NCI-H2107 (cell line): ENCODE measurements around the gene ZBTB47.

ENCODE experiments used
- DNase-seq: peaks from one replicate; lab custom pipeline; 2025; lab: John Stamatoyannopoulos, UW

The ZBTB47 gene

DNA sequence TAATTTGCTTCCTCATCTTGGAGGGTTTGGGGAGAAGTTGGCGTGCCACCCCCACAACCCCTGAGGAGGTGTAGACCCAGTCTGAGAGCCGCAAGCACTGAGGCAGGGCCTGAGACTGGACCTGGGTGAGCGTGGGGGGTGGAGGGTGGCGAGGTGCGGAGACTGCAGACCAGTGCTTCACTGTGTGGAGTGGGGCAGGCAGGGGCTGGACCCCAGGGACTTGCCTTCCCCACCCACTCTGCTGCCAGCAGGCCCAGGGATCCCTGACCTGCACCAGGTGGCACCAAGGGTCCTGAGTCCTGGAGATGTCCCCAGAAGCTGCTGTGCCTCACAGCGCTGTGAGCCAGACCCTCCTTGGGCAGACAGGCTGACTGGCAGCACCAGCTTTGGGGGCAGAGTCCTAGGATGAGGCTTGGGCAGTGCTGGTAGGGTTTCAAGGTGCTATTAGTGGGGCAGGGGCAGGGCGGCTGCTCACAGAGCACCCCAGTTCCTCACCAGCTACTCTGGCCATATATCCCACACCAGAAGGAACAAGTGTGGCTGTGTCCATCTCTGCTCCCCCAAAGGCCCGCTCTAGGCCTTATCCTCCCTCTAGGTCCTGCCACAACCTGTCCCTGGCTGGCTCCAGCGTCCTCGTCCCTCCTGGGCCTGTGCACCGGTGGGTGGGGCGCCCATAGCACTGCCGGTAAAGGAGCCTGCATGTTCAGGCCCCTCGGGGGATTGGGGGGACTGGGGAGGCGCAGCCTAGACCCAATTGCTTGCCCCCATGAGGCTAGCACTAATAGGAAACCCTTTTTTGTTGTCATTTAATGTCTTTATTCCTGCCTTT lies 11.8 kb downstream of the ZBTB47 start:
- DNase-seq: no peak

DNA sequence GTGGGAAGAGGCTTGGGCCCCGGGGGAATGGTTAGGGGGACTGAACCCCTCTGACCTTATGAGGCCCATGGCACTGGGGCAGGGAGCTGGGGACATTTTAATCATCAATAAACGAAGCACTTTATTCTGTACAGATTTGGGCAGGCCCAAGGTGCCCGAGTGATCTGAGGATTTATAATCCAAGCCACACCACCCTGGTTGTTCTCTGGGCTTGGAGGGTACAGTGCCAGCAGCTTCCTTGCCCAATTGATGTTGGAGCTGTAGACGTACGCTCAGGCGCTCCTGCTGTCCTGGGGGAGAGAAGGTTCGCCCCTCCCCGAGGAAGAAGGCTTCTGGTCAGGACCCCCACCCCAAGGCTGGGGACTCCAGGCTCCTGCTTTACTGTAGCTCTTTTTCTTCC lies 12.5 kb downstream of the ZBTB47 start:
- no peak for DNase-seq

DNA sequence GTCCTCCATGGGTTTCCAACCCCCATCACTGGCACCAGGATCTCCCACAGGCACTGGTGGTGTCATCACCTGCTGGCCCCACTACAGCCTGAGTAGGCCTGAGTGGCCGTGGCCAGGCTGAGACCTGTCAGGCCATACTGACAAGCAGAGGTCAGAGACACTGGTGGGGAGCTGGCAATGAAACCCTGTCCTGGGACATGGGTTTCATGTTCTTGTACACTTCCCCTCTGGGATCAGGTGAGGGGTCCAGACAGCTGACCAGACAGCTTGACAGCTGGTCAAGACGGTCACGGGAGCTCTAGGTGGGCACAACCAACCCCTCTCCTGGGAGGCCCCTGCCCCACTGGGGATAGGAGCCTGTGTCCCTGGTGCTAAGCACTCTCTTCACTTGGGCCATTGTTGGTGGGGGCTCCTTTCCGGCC lies 13.1 kb downstream of the ZBTB47 start:
- no peak for DNase-seq

DNA sequence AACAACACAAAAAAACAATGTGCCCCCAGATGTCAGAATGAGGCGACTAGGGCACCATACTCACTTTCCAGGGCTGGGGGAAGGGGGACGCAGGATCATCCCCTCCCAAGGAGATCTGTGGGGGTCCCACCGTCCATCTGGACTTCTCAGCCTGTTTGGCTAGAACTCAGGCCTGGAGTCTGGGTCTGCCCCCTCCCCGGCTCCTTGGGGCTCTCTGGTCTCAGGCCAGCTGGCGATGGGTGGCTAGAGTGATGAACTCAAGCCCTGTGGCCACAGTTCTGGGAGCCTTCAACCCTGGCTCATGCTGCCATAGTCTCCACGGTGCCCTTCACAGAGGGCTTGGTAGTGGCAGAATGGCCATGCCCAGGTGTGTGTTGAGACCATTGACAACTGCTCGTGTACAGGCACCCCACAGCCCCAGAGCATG lies 13.6 kb downstream of the ZBTB47 start:
- DNase-seq: no peak

DNA sequence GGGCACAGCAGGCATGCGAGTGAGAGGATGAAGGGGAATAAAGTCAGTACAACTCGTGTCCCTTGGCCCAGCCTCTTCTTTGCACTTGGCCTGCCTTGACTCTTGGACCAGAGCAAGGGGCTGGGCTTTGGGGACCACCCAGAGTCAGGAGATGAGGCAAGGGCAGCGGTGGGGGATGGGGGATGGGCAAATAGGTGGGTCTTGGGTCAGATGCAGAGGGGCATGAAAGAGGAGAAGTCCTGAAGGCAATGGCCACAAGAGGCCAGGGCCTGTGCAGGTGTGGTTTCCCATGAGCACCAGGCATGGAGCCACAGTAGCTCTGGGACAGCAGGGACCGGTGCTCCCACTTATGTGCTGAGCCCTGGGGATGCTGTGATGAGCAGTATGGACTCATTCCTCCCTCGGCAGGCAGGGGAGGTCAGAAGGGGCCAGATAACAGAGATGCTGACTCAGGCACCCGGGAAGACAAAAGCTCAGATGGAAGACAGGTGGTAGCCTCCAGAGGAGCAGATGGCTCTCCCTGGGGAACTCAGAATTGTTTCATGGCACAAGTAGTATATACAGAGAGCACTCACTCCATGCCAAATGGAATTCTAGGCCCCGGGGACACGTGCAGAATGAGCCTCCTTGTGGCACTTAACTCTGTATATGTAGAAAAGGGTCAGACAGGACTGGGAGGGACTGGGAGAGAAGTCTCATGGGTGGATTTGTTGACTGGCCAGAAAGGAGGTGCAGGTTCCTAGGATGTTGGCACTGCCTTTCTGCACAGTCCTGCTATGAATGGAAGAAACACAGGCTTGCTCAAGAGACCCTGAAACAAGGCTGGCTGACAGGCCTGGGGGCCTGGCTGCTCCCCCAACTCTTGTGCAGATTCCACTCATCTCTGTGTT lies 14.3 kb downstream of the ZBTB47 start:
- no peak for DNase-seq

DNA sequence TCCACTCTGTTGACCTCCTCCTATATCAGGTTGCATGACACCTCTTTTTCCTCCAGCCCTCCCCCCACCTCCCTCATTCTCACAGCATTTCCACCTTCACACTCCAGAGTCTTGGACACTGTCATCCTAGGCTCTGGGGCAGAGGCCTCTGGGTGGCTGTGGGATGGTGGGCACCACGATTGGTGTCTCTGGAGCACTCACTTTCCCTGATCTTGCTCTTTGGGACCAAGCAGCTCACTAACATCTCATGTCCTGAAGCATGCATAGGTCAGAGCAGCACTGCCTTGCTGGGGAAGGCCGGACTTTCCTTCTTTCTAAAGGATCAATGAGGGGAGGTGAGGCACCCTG lies 14.9 kb downstream of the ZBTB47 start:
- no peak for DNase-seq

DNA sequence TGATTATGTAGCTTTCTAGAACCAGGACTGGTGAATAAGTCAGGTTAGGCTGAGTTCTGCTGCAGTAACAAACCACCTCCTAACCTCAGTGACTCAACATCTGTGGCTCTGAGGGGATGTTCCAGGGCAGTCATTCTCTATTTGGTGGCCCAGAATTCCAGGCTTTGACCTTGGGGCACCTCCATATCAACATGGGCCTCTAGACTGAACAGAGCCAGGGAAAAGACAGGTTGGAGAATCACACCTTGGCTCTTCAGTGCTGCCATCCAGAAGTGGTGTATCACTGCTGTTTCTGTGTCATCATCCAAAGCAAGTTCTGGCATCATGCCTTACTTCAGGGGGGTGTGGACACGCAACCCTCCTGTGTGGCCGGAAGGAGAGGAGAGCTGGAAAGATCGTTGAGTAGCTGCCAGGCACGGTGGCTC lies 15.3 kb downstream of the ZBTB47 start:
- DNase-seq: no peak

DNA sequence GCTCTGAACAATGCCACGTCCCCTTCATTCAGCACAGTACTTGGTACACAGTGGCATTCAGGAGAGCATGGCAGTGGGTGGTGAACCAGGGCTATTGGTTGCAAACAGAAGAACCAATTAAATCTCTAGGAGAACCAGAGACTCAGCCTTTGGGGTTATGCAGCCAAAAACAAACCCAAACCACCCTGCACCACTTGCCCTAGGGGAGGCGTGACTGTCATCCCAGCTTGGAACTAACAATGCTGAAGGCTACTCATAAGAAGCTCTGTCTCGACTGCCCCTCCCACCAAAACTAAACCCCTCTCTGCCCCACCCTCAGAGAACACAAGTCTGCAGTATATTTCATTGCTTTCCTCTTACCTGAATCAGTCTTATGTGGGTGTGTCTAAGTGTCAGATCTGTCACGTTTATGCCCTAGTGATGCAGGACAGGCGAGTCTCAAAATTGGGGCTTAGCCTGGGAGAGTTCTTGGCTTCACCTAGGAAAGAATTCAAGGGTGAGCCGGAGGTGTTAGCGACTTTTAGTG lies 16.6 kb downstream of the ZBTB47 start:
- no peak for DNase-seq

DNA sequence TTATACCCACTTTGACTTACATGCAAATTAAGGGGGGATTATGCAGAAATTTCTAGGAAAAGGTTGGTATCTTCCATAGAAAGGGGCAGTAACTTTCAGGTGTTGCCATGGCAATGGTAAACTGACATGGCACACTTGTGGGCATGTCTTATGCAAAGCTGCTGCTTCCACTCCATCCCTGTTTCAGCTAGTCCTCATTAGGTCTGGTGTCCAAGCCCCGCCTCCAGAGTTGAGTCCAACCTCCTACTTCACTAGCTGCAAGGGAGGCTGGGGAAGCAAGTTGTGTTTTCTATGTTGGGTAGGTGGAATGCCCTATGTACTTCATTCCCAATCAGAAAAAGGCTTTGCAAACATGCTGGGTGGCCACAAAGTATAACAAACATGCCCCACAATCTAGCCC lies 17.2 kb downstream of the ZBTB47 start:
- no peak for DNase-seq

DNA sequence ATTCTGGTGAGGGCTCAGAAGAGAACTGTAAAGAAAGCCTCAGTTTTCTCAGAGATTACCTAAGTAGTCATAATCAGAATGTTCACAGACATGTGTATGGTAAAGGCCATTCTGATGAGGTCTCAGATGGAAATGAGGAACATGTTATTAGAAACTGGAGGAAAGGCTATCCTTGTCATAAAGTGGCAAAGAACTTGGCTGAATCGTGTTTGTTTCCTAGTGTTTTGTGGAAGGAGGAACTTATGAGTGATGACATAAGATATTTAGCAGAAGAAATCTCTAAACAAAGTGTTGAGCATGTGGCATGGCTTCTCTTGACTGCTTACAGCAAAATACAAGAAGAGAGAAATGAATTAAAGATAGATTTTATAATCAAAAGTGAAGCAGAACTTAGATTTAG lies 19.0 kb downstream of the ZBTB47 start:
- DNase-seq: no peak

DNA sequence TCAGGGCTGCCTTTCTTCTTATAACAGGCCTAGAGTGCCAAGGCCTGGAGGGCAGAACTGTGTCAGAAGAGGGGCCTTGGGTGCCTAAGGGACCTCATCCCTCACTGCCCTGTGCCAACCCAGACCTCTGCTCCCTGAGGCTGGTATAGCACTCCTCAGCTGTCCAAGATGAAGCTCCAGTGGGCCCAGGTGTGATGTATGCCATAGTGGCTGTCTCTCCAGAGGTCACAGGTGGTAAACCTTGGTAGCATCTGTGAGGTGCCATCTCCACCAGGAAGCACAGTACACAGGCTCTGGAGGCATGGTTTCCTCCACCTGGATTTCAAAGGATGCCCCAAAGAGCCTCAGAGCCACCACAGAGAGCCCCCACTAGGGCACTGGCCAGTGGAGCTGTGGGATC lies 19.6 kb downstream of the ZBTB47 start:
- no peak for DNase-seq

DNA sequence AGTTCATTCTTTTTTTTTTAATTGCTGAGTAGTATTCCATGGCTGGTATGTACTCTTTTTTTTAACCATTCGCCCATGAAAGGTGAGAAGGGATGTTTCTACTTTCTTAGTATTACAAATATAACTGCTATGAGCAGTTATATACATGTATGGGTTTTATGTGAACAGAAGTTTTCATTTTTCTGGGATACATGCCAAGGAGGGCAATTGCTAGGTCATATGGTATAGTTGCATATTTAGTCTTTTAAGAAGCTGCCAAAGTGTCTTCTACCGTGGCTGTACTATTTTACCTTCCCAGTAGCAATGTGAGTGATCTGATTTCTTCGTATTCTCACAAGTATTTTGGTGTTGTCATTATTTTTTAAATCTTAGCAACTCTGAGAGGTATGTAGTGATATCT lies 20.6 kb downstream of the ZBTB47 start:
- DNase-seq: no peak

DNA sequence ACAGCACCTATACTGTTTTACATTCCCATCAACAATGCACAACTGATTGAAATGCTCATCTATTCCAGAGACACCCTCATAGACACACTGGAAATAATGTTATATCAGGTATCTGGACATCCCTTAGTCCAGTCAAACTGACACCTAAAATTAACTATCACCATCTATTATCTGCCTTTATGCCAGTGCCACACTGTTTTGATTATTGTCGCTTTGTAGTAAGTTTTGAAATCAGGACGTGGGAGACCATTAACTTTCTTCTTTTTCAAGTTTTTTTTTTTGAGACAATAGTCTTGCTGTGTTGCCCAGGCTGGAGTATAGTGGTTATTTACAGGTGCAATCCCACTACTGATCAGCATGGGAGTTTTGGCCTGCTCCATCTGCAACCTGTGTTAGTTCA lies 22.4 kb downstream of the ZBTB47 start:
- DNase-seq: no peak

DNA sequence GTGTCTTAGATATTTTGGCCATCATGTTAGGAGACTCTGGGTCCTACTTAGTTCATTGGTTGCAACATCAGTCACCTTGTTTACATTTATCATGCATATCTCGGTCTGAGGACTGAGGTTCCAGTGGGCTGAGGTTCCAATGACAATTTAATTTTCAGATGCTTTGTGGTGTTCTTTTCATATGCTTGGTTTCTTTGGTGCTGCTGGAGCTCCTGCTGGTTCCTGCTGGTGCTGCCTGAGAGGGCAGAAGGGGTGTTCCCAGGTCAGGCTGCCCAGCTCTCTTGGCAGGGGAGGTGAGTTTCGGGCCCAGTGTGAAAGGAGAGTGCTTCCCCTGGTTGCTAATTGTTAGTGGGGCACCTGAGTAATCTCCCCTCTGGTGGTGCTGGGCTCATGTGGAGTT lies 24.9 kb downstream of the ZBTB47 start:
- no peak for DNase-seq

DNA sequence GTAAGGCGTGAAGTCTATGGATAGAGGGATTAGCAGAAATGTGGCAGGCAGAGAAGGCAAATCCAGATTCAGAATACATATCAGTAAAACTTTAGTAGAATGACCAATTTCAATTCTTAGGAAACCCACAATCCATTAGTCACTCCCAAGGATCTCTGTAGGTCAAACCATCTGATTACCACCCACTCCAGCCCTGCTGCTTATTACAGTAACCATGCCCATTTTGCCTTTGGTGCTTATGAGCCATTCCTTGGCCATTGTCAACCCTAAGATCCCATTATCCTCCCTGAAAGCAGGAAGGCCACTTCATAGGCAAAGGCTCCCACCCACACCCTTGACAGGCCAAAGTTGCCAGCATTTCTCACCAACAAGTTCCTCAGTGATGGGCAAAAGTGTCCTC lies 26.8 kb downstream of the ZBTB47 start:
- DNase-seq: no peak

DNA sequence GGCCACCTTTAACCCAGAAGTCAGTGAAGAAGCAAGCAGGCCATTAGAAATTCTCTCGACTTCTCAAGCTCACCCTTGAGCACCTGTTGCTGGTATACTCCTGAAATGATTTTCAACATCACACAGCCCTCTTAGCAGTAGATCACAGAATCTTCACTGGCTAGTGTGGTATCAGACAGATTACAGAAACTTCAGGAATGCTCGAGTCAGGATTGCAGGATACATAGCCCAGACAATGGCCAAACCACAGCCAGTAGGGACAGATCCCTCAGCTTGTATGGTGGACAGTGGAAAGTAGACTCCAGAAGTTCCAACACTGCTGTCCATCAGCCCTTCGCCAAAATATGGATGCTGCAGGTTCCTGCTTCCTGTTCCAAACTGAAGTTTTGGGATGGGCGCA lies 27.3 kb downstream of the ZBTB47 start:
- no peak for DNase-seq

DNA sequence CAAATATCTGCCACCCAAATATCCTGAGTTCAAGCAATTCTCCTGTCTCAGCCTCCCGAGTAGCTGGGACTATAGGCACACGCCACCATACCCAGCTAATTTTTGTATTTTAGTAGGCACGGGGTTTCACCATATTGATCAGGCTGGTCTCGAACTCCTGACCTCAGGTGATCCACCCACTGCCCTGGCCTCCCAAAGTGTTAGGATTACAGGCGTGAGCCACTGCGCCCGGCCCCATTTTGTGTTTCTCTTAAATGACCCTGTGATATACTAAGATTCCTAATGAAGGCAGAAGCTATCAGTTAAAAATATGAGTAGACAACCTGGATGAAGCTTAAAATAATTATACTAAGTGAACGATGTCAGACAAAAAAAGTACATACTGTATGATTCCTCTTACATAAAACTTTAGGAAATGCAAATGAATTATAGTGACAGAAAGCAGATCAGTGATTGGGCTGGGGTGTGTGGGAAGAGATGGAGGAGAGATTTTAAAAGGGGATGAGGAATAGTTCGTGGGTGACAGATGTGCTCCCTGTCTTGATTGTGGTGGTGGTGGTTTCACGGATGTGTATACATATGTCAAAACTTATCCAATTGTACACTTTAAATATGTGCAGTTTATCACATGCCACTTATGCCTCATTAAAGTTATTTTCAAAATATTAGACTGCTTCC lies 28.0 kb downstream of the ZBTB47 start:
- no peak for DNase-seq

DNA sequence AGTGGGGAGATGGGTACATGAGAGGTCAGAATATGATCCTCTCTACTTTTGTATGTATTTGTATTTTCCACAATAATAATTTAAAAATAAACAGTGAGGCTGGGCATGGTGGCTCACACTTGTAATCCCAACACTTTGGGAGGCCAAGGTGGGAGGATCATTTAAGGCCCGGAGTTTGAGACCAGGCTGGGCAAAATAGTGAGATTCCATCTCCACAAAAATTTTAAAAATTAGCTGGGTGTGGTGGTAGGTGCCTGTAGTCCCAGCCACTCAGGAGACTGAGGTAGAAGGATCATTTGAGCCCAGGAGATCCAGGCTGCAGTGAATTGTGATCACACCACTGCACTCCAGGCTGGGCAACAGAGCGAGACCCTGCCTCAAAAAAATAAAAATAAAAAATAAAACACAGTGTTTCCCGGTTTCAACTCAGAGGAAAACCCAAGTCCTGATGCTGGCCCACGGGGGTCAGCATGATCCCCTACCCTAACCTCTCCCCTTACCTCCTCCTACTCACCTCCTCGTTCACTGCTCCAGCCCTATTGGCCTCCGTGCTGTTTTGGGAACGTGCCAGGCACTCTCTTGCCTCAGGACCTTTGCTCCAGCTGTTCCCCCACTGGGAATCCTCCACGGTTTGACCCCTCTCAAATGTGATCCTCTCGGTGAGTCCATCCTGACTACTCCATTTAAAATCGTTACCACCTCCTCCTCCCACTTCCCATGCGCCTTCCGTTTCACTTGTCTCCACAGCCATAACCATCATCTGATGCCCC lies 29.0 kb downstream of the ZBTB47 start:
- no peak for DNase-seq

DNA sequence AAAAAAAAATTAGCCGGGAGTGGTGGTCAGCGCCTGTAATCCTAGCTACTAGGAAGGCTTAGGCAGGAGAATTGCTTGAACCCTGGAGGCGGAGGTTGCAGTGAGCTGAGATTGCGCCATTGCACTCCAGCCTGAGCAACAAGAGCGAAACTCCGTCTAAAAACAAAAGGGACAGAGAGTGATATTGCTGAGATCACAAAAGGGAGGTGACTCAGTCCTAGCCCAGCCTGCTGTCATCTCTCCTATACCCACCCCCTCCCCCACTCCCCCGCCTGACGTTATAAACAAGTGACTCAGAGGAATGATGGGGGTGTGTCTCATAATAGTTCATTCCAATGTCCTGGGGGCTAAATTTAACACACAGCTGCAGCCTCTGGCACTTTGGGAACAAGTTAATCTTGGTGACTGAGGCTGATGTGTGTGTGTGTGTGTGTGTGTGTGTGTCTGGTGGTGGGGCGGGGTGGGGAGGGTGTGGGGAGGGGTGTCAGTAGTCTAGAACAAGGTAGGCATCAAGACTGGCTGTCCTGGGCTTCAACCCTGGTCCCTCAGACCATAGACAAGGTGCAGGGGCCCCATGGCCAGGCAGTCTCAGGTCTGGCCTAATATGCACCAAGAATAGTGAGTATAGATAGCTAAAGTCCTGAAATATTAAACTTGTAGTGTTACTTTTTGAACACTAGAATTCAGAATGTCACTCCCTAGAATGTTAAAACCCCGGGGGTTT lies 30.5 kb downstream of the ZBTB47 start:
- DNase-seq: no peak

DNA sequence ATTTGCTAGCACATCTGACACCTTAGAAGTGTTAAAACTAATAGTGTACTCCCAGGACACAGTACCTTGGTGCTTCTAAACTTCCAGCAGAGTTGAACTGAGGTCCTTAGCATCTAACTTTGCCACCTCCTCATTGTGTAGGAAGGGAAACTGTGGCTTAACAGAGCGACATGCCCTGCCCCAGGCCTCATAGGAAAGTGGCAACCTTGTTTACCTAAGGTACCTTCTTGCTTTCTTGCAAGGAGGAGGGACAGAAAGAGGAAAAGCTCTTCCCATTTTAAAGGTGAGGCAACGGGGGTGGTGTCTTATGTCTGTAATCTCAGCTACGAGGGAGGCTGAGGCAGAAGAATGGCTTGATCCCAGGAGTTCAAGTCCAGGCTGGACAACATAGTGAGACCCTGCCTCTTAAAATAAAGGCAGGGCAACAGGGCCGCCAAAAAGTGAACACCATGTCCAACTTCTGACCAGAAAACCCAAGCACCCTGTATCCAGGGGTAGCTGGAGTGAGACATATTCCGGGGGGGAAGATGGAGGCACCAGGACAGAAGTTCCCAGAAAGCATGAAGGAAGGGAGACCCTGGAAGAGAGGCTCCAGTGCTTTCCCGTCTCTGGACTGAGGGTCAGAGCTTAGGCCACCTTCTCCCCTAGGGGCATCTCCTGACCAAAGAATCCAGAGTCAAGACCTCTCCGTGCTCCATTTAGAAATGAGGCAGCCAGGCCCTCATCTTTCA lies 31.3 kb downstream of the ZBTB47 start:
- DNase-seq: no peak
